NCI-H1105 (cell line): ENCODE measurements around the gene AGBL2.

ENCODE experiments used
- DNase-seq: peaks from one replicate; lab custom pipeline; 2025; lab: John Stamatoyannopoulos, UW

Gene AGBL2

DNA sequence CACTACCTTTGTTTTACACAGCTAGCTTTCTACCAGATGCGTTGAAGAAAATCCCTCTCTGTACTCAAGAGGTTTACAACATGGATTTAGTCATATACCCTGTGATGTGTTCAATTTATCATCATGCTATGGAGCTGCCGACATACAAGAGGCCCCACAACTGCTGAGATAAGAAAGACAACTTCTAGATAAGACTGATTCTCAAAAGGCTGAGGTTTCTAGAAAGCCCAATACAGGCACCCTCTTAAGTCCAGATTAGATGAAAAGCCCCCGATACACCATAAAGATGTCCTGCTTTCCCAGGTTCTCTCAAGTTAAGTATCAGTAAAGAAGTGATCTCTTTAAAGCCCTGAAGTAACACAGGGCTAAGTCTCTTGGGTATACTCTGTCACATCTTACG is 87.1 kb downstream of the AGBL2 start:
- no peak for DNase-seq

DNA sequence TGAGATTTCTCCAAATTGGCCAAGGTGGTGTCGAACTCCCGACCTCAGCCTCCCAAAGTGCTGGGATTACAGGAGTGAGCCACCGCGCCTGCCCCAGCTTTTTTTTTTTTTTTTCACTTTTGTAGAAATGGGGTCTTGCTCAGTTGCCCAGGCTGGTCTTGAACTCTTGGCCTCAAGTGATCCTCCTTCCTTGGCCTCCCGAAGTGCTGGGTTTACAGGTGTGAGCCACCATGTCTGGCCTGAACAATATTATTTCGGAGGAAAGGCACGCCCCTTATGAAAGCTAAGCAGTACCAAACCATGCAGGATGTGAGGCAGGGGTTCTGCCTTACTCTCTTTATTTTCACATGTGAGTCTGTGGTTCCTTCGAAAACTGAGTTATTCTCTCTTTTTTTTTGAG is 88.9 kb downstream of the AGBL2 start:
- DNase-seq, result no peak

DNA sequence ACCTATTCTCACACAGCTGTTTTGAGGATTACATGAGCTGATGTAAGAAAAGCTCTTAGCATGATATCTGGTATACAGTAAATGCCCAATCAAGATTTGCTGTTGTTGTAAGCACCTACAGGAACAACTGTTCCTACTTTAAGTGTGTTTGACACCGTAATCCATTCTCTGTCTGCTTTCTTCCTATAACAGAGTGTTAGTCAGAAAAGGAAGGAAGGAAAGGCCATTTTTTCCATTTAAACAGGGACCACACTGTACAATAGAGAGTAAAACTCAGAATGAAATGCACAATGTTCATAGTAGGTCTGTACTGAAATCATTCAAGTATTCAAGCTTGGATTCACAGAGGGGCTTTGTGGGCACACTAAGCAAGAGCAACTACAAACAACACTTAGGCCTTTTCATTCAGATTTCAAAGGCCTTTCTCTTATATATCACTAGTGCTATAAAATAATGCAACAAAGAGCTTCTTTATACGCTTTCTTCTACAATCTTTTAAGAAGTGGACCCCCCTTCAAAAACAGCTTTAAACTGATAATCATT is 94.3 kb downstream of the AGBL2 start:
- no peak for DNase-seq

GRCh38 chr11:47617417-47617809 is 97.8 kb downstream of the AGBL2 start:
- DNase-seq, result no peak

DNA sequence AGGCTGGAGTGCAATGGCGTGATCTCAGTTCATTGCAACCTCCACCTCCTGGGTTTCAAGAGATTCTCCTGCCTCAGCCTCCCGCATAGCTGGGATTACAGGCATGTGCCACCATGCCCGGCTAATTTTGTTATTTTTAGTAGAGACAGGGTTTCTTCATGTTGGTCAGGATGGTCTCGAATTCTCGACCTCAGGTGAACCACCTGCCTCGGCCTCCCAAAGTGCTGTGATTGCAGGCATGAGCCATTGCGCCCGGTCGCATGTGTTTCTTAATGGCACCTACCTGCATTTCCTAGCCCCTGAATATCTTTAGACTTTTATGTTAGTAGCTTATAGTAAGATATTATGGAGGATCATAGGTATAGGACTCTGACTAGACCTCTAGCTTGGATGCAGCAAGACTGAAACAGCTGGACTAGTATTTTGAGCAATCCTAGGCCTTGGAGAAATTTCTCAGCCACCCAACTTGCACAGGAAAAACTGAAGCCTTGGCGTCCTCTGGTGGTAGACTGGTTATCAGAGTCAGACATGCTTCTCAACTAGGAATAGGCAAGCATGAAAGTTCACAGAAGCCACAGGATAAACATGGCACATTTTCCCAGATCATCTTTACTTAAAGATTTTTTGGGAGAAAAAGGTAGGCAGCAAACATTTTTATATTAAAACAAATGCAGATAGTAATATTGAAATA is 98.3 kb downstream of the AGBL2 start:
- no peak for DNase-seq

GRCh38 chr11:47615249-47615648 is 99.9 kb downstream of the AGBL2 start:
- no peak for DNase-seq

DNA sequence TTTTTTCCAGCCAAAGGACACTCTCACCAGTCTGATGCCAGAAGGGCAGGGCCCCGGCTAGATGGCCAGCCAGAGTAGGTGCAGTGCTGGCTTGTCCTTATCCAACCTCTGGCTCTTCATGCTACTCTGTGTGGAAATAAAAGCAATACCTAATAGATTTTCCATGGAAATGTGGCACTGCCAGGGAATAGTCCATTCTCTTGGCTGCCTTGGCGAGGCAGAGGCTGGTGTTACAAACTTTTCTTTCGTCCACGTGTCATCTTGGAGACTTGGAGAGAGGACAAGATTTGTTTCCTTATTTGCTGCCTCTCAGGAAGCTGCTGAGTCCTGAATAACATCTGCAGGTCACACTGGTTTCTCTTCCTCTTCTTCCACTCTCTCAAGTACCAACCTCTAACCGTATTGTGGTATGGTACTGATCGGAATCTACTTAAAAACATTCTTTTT is 103.8 kb downstream of the AGBL2 start:
- no peak for DNase-seq

- no peak for DNase-seq
Observed at GRCh38 chr11:47609675-47610074, 105.5 kb downstream of the AGBL2 start.
